Activated CD8-positive, alpha-beta memory T cell treated with anti-CD3 and anti-CD28 coated beads for 48 hours (primary cell): ENCODE measurements around the gene CCDC88B.
"Not testable (repeated sequence)": the region's sequence is repeated elsewhere in the genome, so short reads cannot be mapped to it uniquely, and the experiment has no call there.

Experiments
- DNase-seq, 3 experiments: peaks; one replicate each; pipeline ENCODE4 v3.0.0-alpha.2; 2020; ENCODE audit warnings: low read depth in 2 of 3, low spot score in 2 of 3

The CCDC88B gene

GRCh38 chr11:64321533-64321932 lies 18.5 kb upstream of the CCDC88B start:
- DNase-seq, result no peak

GRCh38 chr11:64322925-64323260 lies 17.1 kb upstream of the CCDC88B start:
- no peak for DNase-seq

GRCh38 chr11:64323373-64323772 lies 16.6 kb upstream of the CCDC88B start:
- no peak for DNase-seq

- DNase-seq, result not testable (repeated sequence)
Measured at GRCh38 chr11:64323984-64324383, 16.0 kb upstream of the CCDC88B start.

- DNase-seq, result no peak
Measured at GRCh38 chr11:64324692-64325469, 15.1 kb upstream of the CCDC88B start.

GRCh38 chr11:64327375-64327774 lies 12.6 kb upstream of the CCDC88B start:
- DNase-seq, result no peak

GRCh38 chr11:64327993-64328392 lies 12.0 kb upstream of the CCDC88B start:
- DNase-seq, result no peak

- DNase-seq, result no peak
Measured at GRCh38 chr11:64330888-64331287, 9.1 kb upstream of the CCDC88B start.

GRCh38 chr11:64331569-64332371 lies 8.2 kb upstream of the CCDC88B start:
- peak; percentile 65 to 75 (median 65) for DNase-seq

GRCh38 chr11:64333556-64333955 lies 6.4 kb upstream of the CCDC88B start:
- DNase-seq, result no peak

GRCh38 chr11:64334764-64335735 lies 5.0 kb upstream of the CCDC88B start:
- peak in 1 of 3 experiments; percentile 42 for DNase-seq

GRCh38 chr11:64337538-64338249 lies 2.3 kb upstream of the CCDC88B start:
- DNase-seq, result no peak

- DNase-seq, result no peak
Measured at GRCh38 chr11:64338716-64339115, 1.3 kb upstream of the CCDC88B start.

GRCh38 chr11:64339286-64339685 lies 718 bp upstream of the CCDC88B start:
- no peak for DNase-seq

- peak in 2 of 3 experiments; percentile 87 to 89 for DNase-seq
Measured at GRCh38 chr11:64340671-64341335, 799 bp downstream of the CCDC88B start.

GRCh38 chr11:64341429-64341828 lies 1.4 kb downstream of the CCDC88B start:
- no peak for DNase-seq

- DNase-seq, result peak; percentile 76 to 85 (median 82)
Measured at GRCh38 chr11:64341851-64342791, 2.1 kb downstream of the CCDC88B start.

- no peak for DNase-seq
Measured at GRCh38 chr11:64342869-64343745, 3.1 kb downstream of the CCDC88B start.
